ENCODE results near the gene PCAT7.

DNA sequence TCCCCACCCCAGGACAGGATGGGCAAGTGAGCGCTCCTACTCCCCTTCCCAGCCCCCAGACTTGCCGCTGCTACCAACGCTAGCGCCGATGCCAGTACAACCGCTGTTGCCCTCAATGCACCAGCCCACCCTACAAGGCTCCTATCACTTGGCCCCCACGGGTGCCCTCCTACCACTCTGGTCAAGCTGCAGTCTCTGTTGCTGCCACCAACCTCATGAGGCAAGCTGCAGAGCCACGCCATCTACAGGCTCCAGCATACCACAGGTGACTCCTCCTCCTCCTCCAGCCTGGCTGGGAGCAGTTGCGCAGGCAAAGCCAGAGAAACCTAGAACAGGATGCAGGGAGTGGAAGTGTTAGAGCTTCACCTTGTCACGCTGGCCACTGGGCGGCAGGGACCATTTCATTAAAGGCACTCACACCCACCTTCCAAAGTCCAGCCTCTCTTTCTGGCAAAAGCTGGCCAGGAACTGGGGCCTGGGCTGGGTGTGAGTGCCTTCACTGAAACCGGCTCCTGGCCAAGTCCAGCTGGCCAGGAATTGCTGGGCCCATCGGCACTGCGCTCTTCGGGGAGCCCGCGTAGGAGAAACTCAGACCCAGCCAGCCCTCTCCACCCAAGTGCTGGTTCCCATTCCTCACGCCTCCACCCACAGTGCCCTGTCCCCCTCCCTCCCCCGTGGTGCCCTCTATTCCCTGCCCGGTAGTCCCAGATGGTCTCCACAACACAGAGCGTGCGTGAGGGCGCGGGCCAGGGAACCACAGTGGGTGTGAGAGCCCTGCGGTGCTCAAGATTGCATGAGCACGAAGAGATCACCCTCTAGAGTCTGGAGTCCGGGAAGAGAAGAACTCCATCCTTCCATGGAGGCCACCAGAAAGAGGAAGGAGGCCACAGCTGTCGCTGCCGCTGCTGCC, 1.6 kb upstream of the PCAT7 start:
- no peak for TF ChIP-seq POLR2A (IDR thresholded peaks at IDR 0.05)
- TF ChIP-seq, protein P1, sequence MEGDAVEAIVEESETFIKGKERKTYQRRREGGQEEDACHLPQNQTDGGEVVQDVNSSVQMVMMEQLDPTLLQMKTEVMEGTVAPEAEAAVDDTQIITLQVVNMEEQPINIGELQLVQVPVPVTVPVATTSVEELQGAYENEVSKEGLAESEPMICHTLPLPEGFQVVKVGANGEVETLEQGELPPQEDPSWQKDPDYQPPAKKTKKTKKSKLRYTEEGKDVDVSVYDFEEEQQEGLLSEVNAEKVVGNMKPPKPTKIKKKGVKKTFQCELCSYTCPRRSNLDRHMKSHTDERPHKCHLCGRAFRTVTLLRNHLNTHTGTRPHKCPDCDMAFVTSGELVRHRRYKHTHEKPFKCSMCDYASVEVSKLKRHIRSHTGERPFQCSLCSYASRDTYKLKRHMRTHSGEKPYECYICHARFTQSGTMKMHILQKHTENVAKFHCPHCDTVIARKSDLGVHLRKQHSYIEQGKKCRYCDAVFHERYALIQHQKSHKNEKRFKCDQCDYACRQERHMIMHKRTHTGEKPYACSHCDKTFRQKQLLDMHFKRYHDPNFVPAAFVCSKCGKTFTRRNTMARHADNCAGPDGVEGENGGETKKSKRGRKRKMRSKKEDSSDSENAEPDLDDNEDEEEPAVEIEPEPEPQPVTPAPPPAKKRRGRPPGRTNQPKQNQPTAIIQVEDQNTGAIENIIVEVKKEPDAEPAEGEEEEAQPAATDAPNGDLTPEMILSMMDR (IDR thresholded peaks at IDR 0.05), result no peak
